HFFc6 (cell line): ENCODE measurements around the gene ZNF718. TPM values are rescaled to one million over a fixed set of nuclear protein-coding genes. Genes with fewer than 3 reads are reported as not detected.

Source experiments
- DNase-seq: peaks from one replicate; pipeline ENCODE4 v3.0.0-alpha.2; 2018
- H3K27ac Mint-ChIP-seq: 2 replicates; pipeline ENCODE4 v1.8.0; 2020; ENCODE audit warnings: mild to moderate bottlenecking, mixed read lengths
- H3K27me3 Mint-ChIP-seq: 2 replicates; pipeline ENCODE4 v1.8.0; 2021; ENCODE audit warnings: mild to moderate bottlenecking, moderate library complexity, mixed read lengths; ENCODE audit not compliant: insufficient read depth
- H3K36me3 Mint-ChIP-seq: 2 replicates; pipeline ENCODE4 v1.8.0; 2021; ENCODE audit warnings: low read depth, mixed read lengths
- H3K4me1 Mint-ChIP-seq: 2 replicates; pipeline ENCODE4 v1.8.0; 2020; ENCODE audit warnings: low read depth, mixed read lengths
- H3K4me3 Mint-ChIP-seq: 2 replicates; pipeline ENCODE4 v1.8.0; 2020; ENCODE audit warnings: mild to moderate bottlenecking, moderate library complexity, mixed read lengths
- H3K9me3 Mint-ChIP-seq: 2 replicates; pipeline ENCODE4 v1.8.0; 2020; ENCODE audit warnings: mild to moderate bottlenecking, mixed read lengths
- total RNA-seq, 6 experiments: library from RNA; stranded (reverse); fragmentation: NEBNext Ultra II Directional; extraction: Animal tissue kit (Norgen Biotek cat#: 25700); gene quantifications; 2 replicates in 1 of 6; 3 replicates in 5 of 6; pipeline ENCODE4 v1.2.3, GENCODE V29; 2021
- TF ChIP-seq, protein P1 (sequence below): fragments of 200-600 bp; sonication (generic); IDR thresholded peaks from 2 replicates; pipeline ENCODE4 v1.5.0; 2021; ENCODE audit warnings: antibody characterized with exemption, mild to moderate bottlenecking

Gene ZNF718
- total RNA-seq, 6 experiments from 2014 or later = 0.53 to 2.1 (median 0.66) TPM

DNA sequence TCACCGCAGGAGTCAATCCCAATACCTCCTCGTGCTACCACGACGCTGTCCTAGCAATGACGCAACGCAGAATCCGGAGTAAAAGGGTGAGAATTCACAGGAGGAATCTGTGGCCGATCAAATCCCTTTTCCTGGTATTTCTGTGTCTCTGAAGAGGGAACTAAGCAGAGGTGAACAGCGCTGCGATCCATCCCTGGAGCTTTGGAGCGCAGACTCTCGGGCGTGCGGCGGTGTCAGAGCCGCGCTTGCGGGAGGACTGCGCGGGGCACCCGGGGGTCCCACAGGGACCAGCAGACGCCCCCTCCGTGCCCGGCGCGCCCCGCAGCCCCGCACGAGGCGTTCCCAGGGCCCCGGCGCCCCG lies 17.2 kb upstream of the ZNF718 start:
- Mint-ChIP-seq H3K27me3 (peaks cover 7% of the 10 kb centered on the region), H3K4me3 (no peak overlapping the region), H3K27ac (no peak overlapping the region), H3K36me3 (peaks cover 34% of the 10 kb centered on the region), H3K9me3 (peaks cover 80% of the 10 kb centered on the region), H3K4me1 (no peaks in the 10 kb centered on the region)
- no peak for DNase-seq
- TF ChIP-seq, protein P1, sequence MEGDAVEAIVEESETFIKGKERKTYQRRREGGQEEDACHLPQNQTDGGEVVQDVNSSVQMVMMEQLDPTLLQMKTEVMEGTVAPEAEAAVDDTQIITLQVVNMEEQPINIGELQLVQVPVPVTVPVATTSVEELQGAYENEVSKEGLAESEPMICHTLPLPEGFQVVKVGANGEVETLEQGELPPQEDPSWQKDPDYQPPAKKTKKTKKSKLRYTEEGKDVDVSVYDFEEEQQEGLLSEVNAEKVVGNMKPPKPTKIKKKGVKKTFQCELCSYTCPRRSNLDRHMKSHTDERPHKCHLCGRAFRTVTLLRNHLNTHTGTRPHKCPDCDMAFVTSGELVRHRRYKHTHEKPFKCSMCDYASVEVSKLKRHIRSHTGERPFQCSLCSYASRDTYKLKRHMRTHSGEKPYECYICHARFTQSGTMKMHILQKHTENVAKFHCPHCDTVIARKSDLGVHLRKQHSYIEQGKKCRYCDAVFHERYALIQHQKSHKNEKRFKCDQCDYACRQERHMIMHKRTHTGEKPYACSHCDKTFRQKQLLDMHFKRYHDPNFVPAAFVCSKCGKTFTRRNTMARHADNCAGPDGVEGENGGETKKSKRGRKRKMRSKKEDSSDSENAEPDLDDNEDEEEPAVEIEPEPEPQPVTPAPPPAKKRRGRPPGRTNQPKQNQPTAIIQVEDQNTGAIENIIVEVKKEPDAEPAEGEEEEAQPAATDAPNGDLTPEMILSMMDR = no peak

DNA sequence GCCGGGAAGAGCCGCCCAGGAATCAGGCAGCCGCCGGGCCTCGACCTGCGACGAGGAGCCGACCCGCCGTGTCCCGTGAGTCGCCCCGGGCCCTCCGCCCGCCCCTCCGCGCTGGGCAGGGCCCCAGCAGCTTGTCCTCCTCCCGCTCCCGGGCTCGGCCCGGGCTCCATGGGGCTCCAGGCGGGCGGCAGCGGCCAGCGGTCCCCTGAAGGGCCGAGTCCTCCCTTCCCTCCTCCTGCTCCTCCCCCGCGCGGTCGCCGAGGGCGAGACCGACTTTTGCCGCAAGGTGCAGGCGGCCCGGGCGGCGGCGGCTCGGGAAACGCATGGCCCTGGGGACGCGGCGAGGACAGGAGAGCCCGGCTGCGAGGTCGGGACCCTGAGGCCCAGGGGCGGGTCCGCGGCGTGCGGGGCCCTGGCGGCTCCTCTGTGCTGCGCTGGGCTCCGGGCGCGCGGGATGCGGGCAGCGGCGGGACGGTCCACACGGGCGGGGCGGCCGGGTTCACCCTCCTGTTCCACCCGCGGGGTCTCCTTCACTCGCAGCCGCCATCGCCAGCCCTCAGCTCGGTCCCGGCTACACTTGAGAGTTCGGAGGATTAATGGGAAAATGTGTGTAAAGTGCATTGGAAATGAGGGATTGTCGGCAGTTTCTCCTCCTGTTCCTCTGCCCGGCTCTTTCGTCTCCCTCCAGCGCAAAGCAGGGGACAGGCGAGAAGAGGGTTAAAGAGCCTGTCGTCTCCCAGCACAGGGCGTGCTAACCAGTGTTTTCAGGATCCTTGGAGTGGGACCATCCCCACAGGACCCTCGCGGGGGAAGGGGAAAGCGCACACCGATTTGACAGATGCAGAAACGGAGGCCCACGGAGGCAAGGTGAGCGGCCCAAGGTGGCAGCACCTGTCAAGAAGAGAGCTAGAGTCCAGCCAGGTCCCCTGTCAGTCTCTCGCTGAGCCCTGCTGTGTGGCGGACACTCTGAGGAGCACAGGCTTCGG lies 16.6 kb upstream of the ZNF718 start:
- no peaks in the 10 kb centered on the region for H3K4me1 Mint-ChIP-seq
- peaks cover 75% of the 10 kb centered on the region for H3K9me3 Mint-ChIP-seq
- peaks cover 7% of the 10 kb centered on the region for H3K27me3 Mint-ChIP-seq
- H3K4me3 Mint-ChIP-seq = no peak overlapping the region
- no peak overlapping the region for H3K27ac Mint-ChIP-seq
- H3K36me3 Mint-ChIP-seq = peaks cover 34% of the 10 kb centered on the region
- TF ChIP-seq, protein P1 = no peak
- DNase-seq = no peak

DNA sequence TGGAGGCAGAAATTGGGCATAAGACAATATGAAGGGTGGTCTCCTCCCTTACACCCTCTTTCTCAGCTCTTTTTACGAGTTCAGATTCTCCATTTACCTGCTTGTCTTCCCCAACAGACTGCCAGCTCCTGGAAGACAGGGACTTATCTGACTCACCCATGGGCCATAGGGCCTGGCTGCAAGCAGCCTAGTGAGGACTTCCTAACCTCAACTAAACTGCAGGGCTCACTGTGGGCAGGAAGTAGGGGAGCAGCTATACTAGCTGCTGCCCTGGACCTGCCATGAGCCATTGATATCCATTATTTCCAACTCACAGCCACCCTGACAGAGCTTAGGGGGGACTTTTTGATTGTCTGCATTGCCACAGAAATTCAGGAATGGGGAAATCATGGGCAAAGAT lies 11.5 kb upstream of the ZNF718 start:
- H3K4me3 Mint-ChIP-seq = no peak overlapping the region
- no peak overlapping the region for H3K27ac Mint-ChIP-seq
- peaks cover 61% of the 10 kb centered on the region for H3K9me3 Mint-ChIP-seq
- TF ChIP-seq, protein P1 = no peak
- H3K36me3 Mint-ChIP-seq = peaks cover 33% of the 10 kb centered on the region
- DNase-seq = no peak
- no peaks in the 10 kb centered on the region for H3K4me1 Mint-ChIP-seq
- peaks cover 7% of the 10 kb centered on the region for H3K27me3 Mint-ChIP-seq

DNA sequence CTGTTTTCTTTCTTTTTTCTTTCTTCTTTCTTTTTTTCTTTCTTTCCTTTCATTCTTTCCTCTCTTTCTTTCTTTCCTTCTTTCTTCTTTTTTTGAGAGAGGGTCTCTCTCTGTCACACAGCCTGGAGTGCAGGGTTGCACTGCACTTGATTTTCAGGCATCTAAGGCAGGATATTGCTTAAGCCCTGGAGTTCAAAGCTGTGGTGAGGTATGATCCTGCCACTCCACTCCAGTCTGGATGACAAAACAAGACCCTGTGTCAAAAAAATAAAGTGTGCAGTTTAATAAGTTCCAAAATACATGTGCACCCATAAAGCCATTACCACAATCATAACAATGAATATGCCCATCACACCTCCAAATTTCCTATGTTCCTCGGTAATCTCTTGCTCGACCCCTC lies 10.6 kb upstream of the ZNF718 start:
- Mint-ChIP-seq H3K9me3 (peaks cover 52% of the 10 kb centered on the region), H3K4me3 (no peak overlapping the region), H3K4me1 (no peaks in the 10 kb centered on the region), H3K27ac (no peak overlapping the region), H3K27me3 (peaks cover 7% of the 10 kb centered on the region), H3K36me3 (peaks cover 24% of the 10 kb centered on the region)
- DNase-seq = no peak
- TF ChIP-seq, protein P1 = no peak

DNA sequence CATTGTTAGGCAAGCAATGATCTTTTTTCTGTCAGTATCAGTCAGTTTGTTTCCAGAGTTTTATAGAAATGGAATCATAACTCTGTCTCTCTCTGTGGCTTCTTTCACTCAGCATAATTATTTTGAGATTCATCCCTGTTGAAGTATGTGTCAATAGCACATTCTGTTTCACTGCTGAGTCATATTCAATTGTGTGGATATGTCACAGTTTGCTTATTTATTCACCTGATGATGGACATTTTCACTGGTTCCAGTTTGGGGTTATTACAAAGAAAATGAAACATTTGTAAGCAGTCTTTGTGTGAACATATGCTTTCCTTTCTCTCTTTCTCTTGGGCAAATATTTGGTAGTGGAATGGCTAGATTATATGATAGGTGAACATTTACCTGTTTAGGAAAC lies 10.2 kb upstream of the ZNF718 start:
- no peak for DNase-seq
- H3K36me3 Mint-ChIP-seq = peaks cover 20% of the 10 kb centered on the region
- H3K9me3 Mint-ChIP-seq = peaks cover 47% of the 10 kb centered on the region
- TF ChIP-seq, protein P1 = no peak
- peaks cover 5% of the 10 kb centered on the region; the same call in 1 of the 2 replicates for H3K27me3 Mint-ChIP-seq
- no peak overlapping the region for H3K27ac Mint-ChIP-seq
- H3K4me3 Mint-ChIP-seq = no peak overlapping the region
- no peaks in the 10 kb centered on the region for H3K4me1 Mint-ChIP-seq
